ENCODE results near the gene CACNA1C.

Gene CACNA1C

GRCh38 chr12:2332236-2332635 lies 279.4 kb downstream of the CACNA1C start:
- no peak for DNase-seq

GRCh38 chr12:2332947-2333346 lies 280.2 kb downstream of the CACNA1C start:
- no peak for DNase-seq

GRCh38 chr12:2333491-2334195 lies 280.9 kb downstream of the CACNA1C start:
- peak; percentile 76 to 77 for DNase-seq

DNA sequence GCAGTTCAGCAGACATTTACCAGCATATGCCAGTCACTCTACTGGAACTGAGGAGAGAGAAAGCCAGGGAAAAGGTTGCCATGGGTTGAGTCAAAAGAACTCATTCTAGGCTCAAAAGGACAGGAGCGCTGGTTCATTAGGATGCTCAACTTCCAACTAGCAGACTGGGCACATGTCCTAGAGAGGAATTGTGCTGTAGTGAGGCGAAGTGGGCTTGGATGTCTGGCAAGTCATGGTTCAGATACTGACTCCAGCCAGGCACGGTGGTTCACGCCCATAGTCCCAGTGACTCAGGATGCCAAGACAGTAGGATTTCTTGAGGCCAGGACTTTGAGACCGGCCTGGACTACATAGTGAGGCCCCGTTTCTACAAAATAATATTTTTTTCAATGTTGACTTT lies 281.5 kb downstream of the CACNA1C start:
- DNase-seq: no peak

- DNase-seq: no peak
Measured at GRCh38 chr12:2334689-2335088, 281.9 kb downstream of the CACNA1C start.

DNA sequence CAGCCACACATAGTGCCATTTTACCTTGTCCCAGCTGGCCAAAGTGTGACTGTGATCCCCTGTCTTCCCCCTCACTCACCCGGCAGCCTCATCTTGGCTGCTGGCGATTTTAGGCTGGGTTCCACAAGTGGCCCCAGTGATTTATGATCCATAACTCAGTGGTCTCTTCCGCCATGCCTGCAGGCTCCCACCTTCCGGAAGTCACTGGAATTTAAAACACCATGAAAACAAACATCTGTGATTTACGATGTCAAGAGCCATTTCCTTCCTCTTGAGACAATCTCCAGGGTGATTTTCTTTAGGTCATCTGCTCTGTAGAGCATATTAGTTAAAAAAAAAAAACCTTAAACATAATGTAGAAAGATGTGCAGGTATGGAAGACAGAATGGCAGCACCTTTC lies 282.3 kb downstream of the CACNA1C start:
- DNase-seq: no peak

- DNase-seq: no peak
Measured at GRCh38 chr12:2335513-2335912, 282.7 kb downstream of the CACNA1C start.

GRCh38 chr12:2335916-2336315 lies 283.1 kb downstream of the CACNA1C start:
- DNase-seq: no peak

GRCh38 chr12:2336409-2336829 lies 283.6 kb downstream of the CACNA1C start:
- peak; percentile 74 to 75 for DNase-seq

DNA sequence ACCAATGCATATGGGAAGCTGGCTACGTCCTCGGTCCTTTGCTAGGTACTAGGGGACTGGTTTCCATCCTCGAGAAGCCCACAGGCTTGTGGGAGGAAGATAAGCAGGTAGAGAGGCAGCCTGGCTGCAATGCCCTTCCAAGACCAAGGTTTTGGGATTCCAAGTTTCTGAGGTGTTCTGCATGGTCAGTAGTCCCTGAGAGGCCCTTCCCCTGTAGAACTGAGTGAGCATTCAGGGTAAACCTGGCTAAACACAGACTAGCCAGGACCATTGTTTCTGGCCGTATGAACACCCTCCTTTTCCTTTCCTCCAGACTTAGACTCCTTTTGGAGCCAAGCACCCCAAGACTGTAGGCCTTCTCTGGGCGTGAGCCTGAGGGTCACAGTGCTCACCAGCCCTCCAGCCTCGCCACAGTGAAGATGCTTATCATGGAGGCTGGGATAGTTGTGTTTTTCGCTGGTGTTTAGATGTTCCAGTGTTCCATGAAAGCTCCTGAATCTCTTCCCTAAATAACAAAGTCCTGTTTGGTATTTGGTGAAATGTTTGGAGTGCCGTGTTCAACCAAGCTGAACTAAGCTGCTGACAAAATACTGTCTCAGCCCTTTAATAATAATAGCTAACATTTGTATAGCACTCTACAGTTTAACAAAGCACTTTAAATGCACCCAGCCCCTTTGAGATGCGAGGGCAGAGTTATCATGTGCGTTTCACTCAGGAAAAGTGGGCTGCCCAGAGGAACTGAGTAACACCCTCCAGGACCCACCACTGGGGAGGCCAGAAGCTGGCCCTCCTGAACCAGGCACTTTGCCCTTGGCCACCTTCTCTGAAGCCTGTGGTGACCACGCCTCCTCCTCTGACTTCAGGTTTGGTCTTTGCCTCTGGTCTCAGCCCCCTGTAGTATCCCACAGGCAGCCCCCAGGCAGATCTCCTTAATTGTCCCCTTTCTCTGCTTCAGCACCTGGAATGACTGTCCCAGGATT lies 284.5 kb downstream of the CACNA1C start:
- no peak for DNase-seq

GRCh38 chr12:2338381-2338780 lies 285.6 kb downstream of the CACNA1C start:
- no peak for DNase-seq

- DNase-seq: peak; percentile 57 to 59
Measured at GRCh38 chr12:2338991-2339431, 286.2 kb downstream of the CACNA1C start.

GRCh38 chr12:2341051-2341751 lies 288.4 kb downstream of the CACNA1C start:
- no peak for DNase-seq

- peak; percentile 89 to 90 for DNase-seq
Measured at GRCh38 chr12:2341871-2342270, 289.1 kb downstream of the CACNA1C start.

GRCh38 chr12:2343681-2344080 lies 290.9 kb downstream of the CACNA1C start:
- no peak for DNase-seq

DNA sequence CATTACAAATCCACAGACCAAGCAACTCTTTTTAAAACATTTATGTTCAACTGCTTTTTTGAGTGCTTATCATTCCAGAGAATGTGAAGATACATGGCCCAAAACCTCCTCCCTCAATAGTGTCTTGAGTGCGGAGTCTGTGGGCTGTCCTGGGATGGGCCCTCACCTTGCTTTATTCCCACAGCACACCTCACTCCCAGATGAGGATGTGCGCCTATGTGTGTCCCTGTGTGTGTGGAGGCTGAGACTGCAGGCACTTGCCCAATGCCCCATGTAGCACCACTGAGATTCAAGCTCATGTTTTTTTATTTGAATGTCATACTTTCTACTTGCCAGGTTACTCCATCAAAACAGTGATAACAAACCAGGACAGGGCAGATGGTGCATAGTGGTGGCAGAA lies 291.7 kb downstream of the CACNA1C start:
- DNase-seq: no peak

DNA sequence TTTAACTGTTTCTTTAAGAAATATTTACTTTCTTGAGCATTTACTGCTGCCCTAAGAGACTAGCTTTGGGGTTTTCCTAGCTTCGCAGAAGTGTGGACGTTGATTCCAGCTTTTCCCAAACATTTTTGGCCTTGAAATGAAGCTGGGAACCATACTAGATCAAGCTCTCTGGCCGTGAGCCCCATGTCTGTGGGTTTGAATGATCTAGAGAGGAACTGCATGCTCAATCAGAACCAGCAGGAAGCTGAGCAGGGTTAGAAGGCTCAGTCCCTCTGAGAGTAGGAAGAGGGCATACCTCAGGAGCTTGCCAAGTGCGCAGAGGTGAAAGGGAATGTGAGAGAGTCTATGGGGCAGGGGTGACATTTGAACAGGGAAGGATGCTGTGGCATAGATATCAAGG lies 292.1 kb downstream of the CACNA1C start:
- no peak for DNase-seq

DNA sequence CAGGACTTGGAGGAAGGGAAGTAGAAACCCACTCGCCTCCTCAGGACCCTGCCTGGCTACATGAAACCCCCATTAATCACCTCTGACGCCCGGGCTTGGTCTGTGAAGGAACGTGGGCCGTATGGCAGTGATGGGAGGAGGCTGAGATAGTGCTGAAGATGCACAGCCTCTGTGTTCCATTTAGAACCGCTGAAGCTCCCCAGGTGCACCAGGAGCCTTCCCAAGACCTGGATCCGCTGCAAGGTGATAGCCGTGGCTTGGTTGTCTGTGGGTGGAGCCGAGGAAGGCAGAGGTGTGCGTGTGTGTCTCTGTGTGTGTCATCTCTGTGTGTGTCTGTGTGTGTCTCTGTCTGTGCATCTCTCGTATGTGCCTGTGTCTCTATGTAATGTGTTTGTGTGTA lies 293.1 kb downstream of the CACNA1C start:
- no peak for DNase-seq

- no peak for DNase-seq
Measured at GRCh38 chr12:2346416-2346815, 293.6 kb downstream of the CACNA1C start.

DNA sequence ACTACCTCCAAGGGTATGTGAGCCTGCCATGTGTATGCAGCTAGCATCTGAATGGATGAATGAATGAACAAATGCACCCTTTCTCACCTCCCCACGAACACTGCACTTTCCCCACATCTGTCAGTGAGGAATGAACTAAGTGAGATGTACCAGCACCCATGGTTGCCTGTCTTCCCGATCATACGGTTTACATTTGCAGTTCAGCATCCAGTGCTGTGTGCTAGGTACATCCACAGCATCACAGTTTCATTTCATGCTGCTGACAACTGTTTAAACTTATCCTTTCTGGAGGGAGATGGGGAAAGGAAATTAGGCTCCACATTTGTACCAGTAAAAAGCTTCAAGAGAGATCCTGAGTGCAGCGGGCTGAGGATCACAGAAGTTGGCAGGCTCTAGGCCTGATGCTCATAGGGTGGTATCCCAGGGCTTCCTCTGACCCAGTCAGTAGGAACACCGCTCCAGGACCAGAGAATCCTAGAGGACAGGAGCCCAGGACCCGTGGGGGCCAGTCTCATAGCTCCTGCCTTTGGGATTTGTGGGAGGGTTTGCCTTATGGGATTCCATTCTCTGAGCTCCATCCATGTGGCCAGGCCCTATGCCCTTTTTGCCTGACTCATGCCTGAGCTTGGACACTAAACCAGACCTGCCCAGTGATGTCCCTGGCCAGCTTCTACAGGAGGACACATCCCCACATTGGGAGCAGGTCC lies 294.5 kb downstream of the CACNA1C start:
- no peak for DNase-seq

GRCh38 chr12:2347844-2348481 lies 295.2 kb downstream of the CACNA1C start:
- DNase-seq: no peak

- DNase-seq: no peak
Measured at GRCh38 chr12:2348482-2348852, 295.7 kb downstream of the CACNA1C start.

All from inflammatory macrophage treated with lipopolysaccharide for 1 hour (primary cell).